Heart left ventricle (tissue), 16 donors: ENCODE data around the gene SYNPO2. TPM values are rescaled to one million over a fixed set of nuclear protein-coding genes. Genes with fewer than 3 reads are reported as not detected.

Source experiments
- ATAC-seq, 4 donors: fragments of 200-7000 bp; cut with Tn5 transposase; one replicate each; pipeline ENCODE4 v1.9.1; 2020 to 2022; ENCODE audit warnings: moderate library complexity in 4 of 4, mild to moderate bottlenecking in 3 of 4, moderate number of reproducible peaks in 1 of 4
- DNase-seq, 5 donors: peaks; one replicate each; pipeline ENCODE4 v3.0.0-alpha.2; 2020
- H3K27ac ChIP-seq, 12 donors: fragments of 200-600 bp; sonication (generic) in 4 of 12; one replicate each; pipeline versions ENCODE4 v1.5.0 to v1.8.0; 2016 to 2022; ENCODE audit warnings: mild to moderate bottlenecking in 2 of 12
- H3K27me3 ChIP-seq, 9 donors: fragments of 200-600 bp; sonication (generic) in 2 of 9; one replicate each; pipeline versions ENCODE4 v1.5.1 to v1.8.0; 2016 to 2022; ENCODE audit warnings: mild to moderate bottlenecking in 3 of 9
- H3K36me3 ChIP-seq, 9 donors: fragments of 200-600 bp; sonication (generic) in 2 of 9; one replicate each; pipeline versions ENCODE4 v1.5.0 to v1.8.0; 2018 to 2022; ENCODE audit warnings: mild to moderate bottlenecking in 2 of 9
- H3K4me1 ChIP-seq, 12 donors: fragments of 200-600 bp; sonication (generic) in 4 of 12; one replicate each; pipeline versions ENCODE4 v1.5.0 to v1.8.0; 2016 to 2022; ENCODE audit warnings: mild to moderate bottlenecking in 3 of 12
- H3K4me3 ChIP-seq, 12 donors: fragments of 200-600 bp; sonication (generic) in 4 of 12; one replicate each; pipeline versions ENCODE4 v1.5.0 to v1.8.0; 2017 to 2022; ENCODE audit warnings: mild to moderate bottlenecking in 9 of 12, moderate library complexity in 4 of 12
- H3K9me3 ChIP-seq, 12 donors: fragments of 200-600 bp; sonication (generic) in 4 of 12; one replicate each; pipeline versions ENCODE4 v1.5.0 to v1.8.0; 2016 to 2022; ENCODE audit warnings: mild to moderate bottlenecking in 1 of 12
- CTCF ChIP-seq, 12 donors: fragments of 200-600 bp; sonication (generic) in 4 of 12; IDR thresholded peaks; one replicate each; pipeline versions ENCODE4 v1.5.0 to v1.8.0; 2018 to 2022; ENCODE audit warnings: antibody characterized with exemption in 12 of 12, mild to moderate bottlenecking in 5 of 12
- POLR2A ChIP-seq, 2 donors: fragments of 450-650 bp; IDR thresholded peaks; one replicate each; pipeline ENCODE4 v1.6.1; 2017; ENCODE audit warnings: antibody characterized with exemption in 2 of 2, mild to moderate bottlenecking in 2 of 2, moderate library complexity in 2 of 2
- WGBS, 4 donors: extraction: QIAGEN DNeasy Blood & Tissue Kit in 2 of 4; methylation state at CpG; one replicate each; pipeline versions ENCODE4 v1.1.5 to v1.1.7; 2013 to 2018; 5-methylcytosine and 5-hydroxymethylcytosine counted together
- intact Hi-C, 10 donors: fragments of 100-400 bp; cut with DNase I; formaldehyde crosslinking; loops; one replicate each; pipeline versions ENCODE4 v1.11.1 to v1.14.2; 2022
- polyA plus RNA-seq, 2 donors: library from polyadenylated mRNA; stranded (reverse); fragments of 200-250 nt; gene quantifications; one replicate each; pipeline ENCODE4 v1.2.3, GENCODE V29; 2013
- total RNA-seq, 9 donors: library from RNA; depleted of rRNA in 2 of 9; stranded (reverse); fragments of >200 nt in 2 of 9; fragmentation: NEBNext Ultra II Directional in 3 of 9; extraction: Animal tissue kit (Norgen Biotek cat#: 25700) in 3 of 9; gene quantifications; one replicate each; pipeline versions ENCODE4 v1.1.0 to v1.2.4, GENCODE V29; 2016 to 2023
- donor health status: ischemic (EF 13 %, LVEDD 7.1; RV severe dilation, severe dysfunction).
- donor health status: healthy with polysubstance abuse.
- donor health status: DM: no; HTN: yes; CAD: no.
- donor health status: DM: no; HTN: no; CAD: no.
- donor health status: ischemic (EF 25% LVEDD 6.9; RV normal size, moderate dysfunction).
- donor health status: ischemic (EF 25% LVEDD 5.7; RV mildly dilated, moderate dysfunction).
- donor health status: healthy.
- donor health status: DM: yes; HTN: yes; CAD: no.
- donor health status: ischemic (EF 35%, LVEDD 5.7; RV mildly dilated, moderate dysfunction).
- donor health status: nonischemic (EF 11% LVEDD 7.7; RV severe dilation, severe dysfunction).
- donor health status: DM: yes; HTN: yes; CAD: no.
- donor health status: PGD.
- donor health status: ischemic (EF 29% LVEDD 5.4; RV normal size, mild dysfunction).
- donor health status: nonischemic (EF 23%, LVEDD 6.1; RV moderate dilation, normal function).

Gene SYNPO2
- total and polyA plus RNA-seq, 11 donors, result 31.2 to 290 (median 231) TPM

GRCh38 chr4:118968005-118968404, 79.4 kb downstream of the SYNPO2 start:
- DNase-seq, result peak in 4 of 5 donors; percentile 48 to 65 (median 58)
- ATAC-seq, result peak; percentile 57 to 83 (median 76)
- no peaks in the 10 kb centered on the region for H3K27me3 ChIP-seq

GRCh38 chr4:118968813-118969212, 80.2 kb downstream of the SYNPO2 start:
- Histone ChIP-seq H3K36me3 (peaks cover 0 to 2% (median 0%) of the 10 kb centered on the region in 9 donors), H3K4me1 (peaks cover 2 to 85% (median 52%) of the 10 kb centered on the region in 12 donors), H3K4me3 (peak overlapping the region in 3 of 12 donors; percentile 4 to 11 (median 8)), H3K27me3 (no peaks in the 10 kb centered on the region), H3K27ac (peak overlapping the region; percentile 38 to 86 (median 72)), H3K9me3 (no peaks in the 10 kb centered on the region)
- DNase-seq, result no peak
- WGBS, 4 donors, result 24 to 41% (median 37%) methylated on average over 5 to 6 of the region's 6 CpGs
- ATAC-seq, result peak in 3 of 4 donors; percentile 6 to 25 (median 12)
- intact Hi-C loops, result loop anchor here (2.0 to 10.0 kb wide), 10 partner anchors 74 to 228 kb away; partner anchors contain the start of gene SYNPO2 (in 3 of the 10)
- TF ChIP-seq POLR2A (IDR thresholded peaks at IDR 0.05) (no peak), CTCF (IDR thresholded peaks at IDR 0.05) (no peak)

More at GRCh38 chr4:118968005-118968404, 79.4 kb downstream of the SYNPO2 start:
- Histone ChIP-seq H3K9me3 (no peaks in the 10 kb centered on the region), H3K4me3 (peak overlapping the region in 3 of 12 donors; percentile 4 to 18 (median 5)), H3K36me3 (peaks cover 0 to 2% (median 0%) of the 10 kb centered on the region in 9 donors), H3K4me1 (peaks cover 2 to 87% (median 51%) of the 10 kb centered on the region in 12 donors), H3K27ac (peak overlapping the region; percentile 38 to 86 (median 72))
- intact Hi-C loops, result loop anchor here (2.0 to 10.0 kb wide), 10 partner anchors 73 to 227 kb away; partner anchors contain the start of gene SYNPO2 (in 3 of the 10)
- WGBS, 4 donors, result 0 to 12% (median 1%) methylated on average over 1 of the region's 1 CpG
- no peak for TF ChIP-seq CTCF (IDR thresholded peaks at IDR 0.05)
- TF ChIP-seq POLR2A (IDR thresholded peaks at IDR 0.05), result no peak

GRCh38 chr4:118969359-118969758, 80.7 kb downstream of the SYNPO2 start:
- Histone ChIP-seq H3K9me3 (no peaks in the 10 kb centered on the region), H3K27me3 (no peaks in the 10 kb centered on the region), H3K4me1 (peaks cover 2 to 87% (median 56%) of the 10 kb centered on the region in 12 donors), H3K36me3 (peaks cover 0 to 2% (median 0%) of the 10 kb centered on the region in 9 donors), H3K4me3 (no peak overlapping the region), H3K27ac (peak overlapping the region in 11 of 12 donors; percentile 10 to 86 (median 73))
- intact Hi-C loops, result loop anchor here (2.0 to 10.0 kb wide), 10 partner anchors 75 to 229 kb away; partner anchors contain the start of gene SYNPO2 (in 3 of the 10)
- WGBS, 4 donors, result 12 to 26% (median 15%) methylated on average over 5 of the region's 5 CpGs
- ATAC-seq, result peak; percentile 79 to 86 (median 85)
- DNase-seq, result peak in 4 of 5 donors; percentile 49 to 64 (median 61)
- TF ChIP-seq POLR2A (IDR thresholded peaks at IDR 0.05) (no peak), CTCF (IDR thresholded peaks at IDR 0.05) (peak; percentile 29 to 77 (median 60))

- DNase-seq (peak in 1 of 5 donors; percentile 37), ATAC-seq (no peak)
- 27 to 47% (median 42%) methylated on average over 2 of the region's 2 CpGs for WGBS, 4 donors
- Histone ChIP-seq H3K4me3 (no peak overlapping the region), H3K36me3 (peaks cover 0 to 2% (median 0%) of the 10 kb centered on the region in 9 donors), H3K9me3 (no peaks in the 10 kb centered on the region), H3K4me1 (peaks cover 0 to 82% (median 50%) of the 10 kb centered on the region in 12 donors), H3K27me3 (no peaks in the 10 kb centered on the region), H3K27ac (peak overlapping the region in 9 of 12 donors; percentile 0 to 84 (median 28))
- TF ChIP-seq CTCF (IDR thresholded peaks at IDR 0.05) (no peak), POLR2A (IDR thresholded peaks at IDR 0.05) (no peak)
- intact Hi-C loops, result loop anchor here in 2 of 10 donors (5.0 kb wide), 1 partner anchor 230 kb away; no protein-coding TSS in a partner anchor
These were observed 83.5 kb downstream of the SYNPO2 start for GRCh38 chr4:118972167-118972566.
